Liver (tissue), 3 donors: ENCODE data around the gene TWF2.

ENCODE experiments used
- CTCF ChIP-seq: fragments of 150-350 bp; IDR thresholded peaks from 2 replicates; pipeline ENCODE4 v1.5.1; 2017; ENCODE audit warnings: improper control_type of control experiment, low read depth, low read length; ENCODE audit not compliant: missing input control
- TAF1 ChIP-seq: conservative IDR thresholded peaks from 2 replicates; pipeline ENCODE4 v1.6.1; 2016; ENCODE audit warnings: antibody characterized with exemption, mild to moderate bottlenecking
- donor health status: healthy.
- donor health status: healthy.

GRCh38 chr3:52183786-52184445 lies 55.0 kb downstream of the TWF2 start:
- TF ChIP-seq TAF1 (no peak), CTCF (no peak)
